HG02763 (cell line): ENCODE measurements around the gene FANCM.

ENCODE experiments used
- ATAC-seq: cut with Tn5 transposase; IDR thresholded peaks from one replicate; pipeline ENCODE4 v1.9.1; 2021; ENCODE audit warnings: mild to moderate bottlenecking, moderate library complexity; ENCODE audit not compliant: unreplicated experiment

FANCM gene

GRCh38 chr14:45222485-45223262 is 86.9 kb downstream of the FANCM start:
- ATAC-seq = no peak

- no peak for ATAC-seq
These were observed 91.8 kb downstream of the FANCM start for GRCh38 chr14:45227566-45227965.

- no peak for ATAC-seq
These were observed 103.3 kb downstream of the FANCM start for GRCh38 chr14:45238988-45239387.

GRCh38 chr14:45242706-45243105 is 107.0 kb downstream of the FANCM start:
- ATAC-seq = no peak

- no peak for ATAC-seq
These were observed 110.4 kb downstream of the FANCM start for GRCh38 chr14:45246151-45246550.

GRCh38 chr14:45246691-45247090 is 111.0 kb downstream of the FANCM start:
- ATAC-seq = peak; percentile 42

GRCh38 chr14:45247427-45247826 is 111.7 kb downstream of the FANCM start:
- ATAC-seq = no peak

- peak; percentile 22 for ATAC-seq
These were observed 114.3 kb downstream of the FANCM start for GRCh38 chr14:45249856-45250575.
